Activated CD4-positive, alpha-beta T cell treated with anti-CD3 and anti-CD28 coated beads, Interleukin-2, amount 10 ng/mL, durations not matched to agents 7 days and 5 days (primary cell): ENCODE results near the gene RAB11FIP4. TPM values are rescaled to one million over a fixed set of nuclear protein-coding genes. Genes with fewer than 3 reads are reported as not detected.
"Not testable (repeated sequence)": the region's sequence is repeated elsewhere in the genome, so short reads cannot be mapped to it uniquely, and the experiment has no call there.

ENCODE experiments used
- CTCF ChIA-PET: fragments of 350-600 bp; sonication (Branson Sonifier 250); formaldehyde crosslinking; loops from one replicate; lab custom pipeline; 2021; ENCODE audit warnings: antibody characterized with exemption; lab: Charles Lee
- POLR2A ChIA-PET: fragments of 350-600 bp; sonication (Branson Sonifier 250); formaldehyde crosslinking; loops from one replicate; lab custom pipeline; 2021; ENCODE audit warnings: antibody characterized with exemption; lab: Charles Lee
- DNase-seq: peaks from one replicate; pipeline ENCODE4 v3.0.0-alpha.2; 2020
- H3K27ac Mint-ChIP-seq: one replicate; pipeline ENCODE4 v1.8.0; 2021; ENCODE audit warnings: mild to moderate bottlenecking, moderate library complexity, mixed read lengths
- H3K27me3 Mint-ChIP-seq: one replicate; pipeline ENCODE4 v1.8.0; 2021; ENCODE audit warnings: mixed read lengths
- H3K36me3 Mint-ChIP-seq: one replicate; pipeline ENCODE4 v1.8.0; 2021; ENCODE audit warnings: low read depth, mixed read lengths
- H3K4me1 Mint-ChIP-seq: one replicate; pipeline ENCODE4 v1.8.0; 2021; ENCODE audit warnings: mixed read lengths
- H3K4me3 Mint-ChIP-seq: one replicate; pipeline ENCODE4 v1.8.0; 2021; ENCODE audit warnings: mild to moderate bottlenecking, moderate library complexity, mixed read lengths
- H3K9me3 Mint-ChIP-seq: one replicate; pipeline ENCODE4 v1.8.0; 2021; ENCODE audit warnings: mixed read lengths
- total RNA-seq, 2 experiments: library from RNA; stranded (reverse); gene quantifications; one replicate each; pipeline ENCODE4 v1.2.3, GENCODE V29; 2021

The RAB11FIP4 gene
- total RNA-seq, 2 experiments from 2014 or later, result 34.4 to 35.5 TPM

DNA sequence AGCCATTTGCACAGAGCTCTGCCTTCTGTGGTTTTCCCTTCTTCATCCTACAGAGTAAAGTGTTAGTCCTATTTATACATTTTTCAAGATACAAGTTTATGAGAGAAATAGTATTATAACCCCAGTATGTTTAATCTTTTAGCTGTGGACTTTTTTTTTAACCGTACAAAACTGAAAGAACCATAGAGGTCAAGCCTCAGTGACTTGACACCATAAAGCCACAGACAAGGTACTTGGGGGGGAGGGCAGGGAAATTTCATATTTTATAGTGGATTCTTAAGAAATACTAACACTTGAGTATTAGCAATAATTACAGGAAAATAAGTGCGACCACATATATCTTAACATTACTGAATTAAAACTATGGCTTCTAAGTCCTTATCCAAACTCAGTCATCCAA lies 17.0 kb upstream of the RAB11FIP4 start:
- CTCF ChIA-PET, result interaction anchor here (1.3 kb wide), 1 partner anchor 15 kb away, joined by 3 read pairs; no protein-coding TSS in a partner anchor
- no peak for DNase-seq
- no peaks in the 10 kb centered on the region for H3K9me3 Mint-ChIP-seq
- no peaks in the 10 kb centered on the region for H3K27me3 Mint-ChIP-seq
- no peak overlapping the region for H3K4me3 Mint-ChIP-seq
- peaks cover 20% of the 10 kb centered on the region for H3K4me1 Mint-ChIP-seq
- H3K36me3 Mint-ChIP-seq, result peaks cover 2% of the 10 kb centered on the region
- POLR2A ChIA-PET, result no interaction called here
- H3K27ac Mint-ChIP-seq, result no peak overlapping the region

GRCh38 chr17:31378638-31379037 lies 12.8 kb upstream of the RAB11FIP4 start:
- H3K9me3 Mint-ChIP-seq, result no peaks in the 10 kb centered on the region
- no peaks in the 10 kb centered on the region for H3K27me3 Mint-ChIP-seq
- H3K4me3 Mint-ChIP-seq, result no peak overlapping the region
- no peaks in the 10 kb centered on the region for H3K36me3 Mint-ChIP-seq
- DNase-seq, result no peak
- H3K4me1 Mint-ChIP-seq, result no peaks in the 10 kb centered on the region
- ChIA-PET CTCF (interaction anchor here (1.3 to 2.0 kb wide), 2 partner anchors 10 to 27 kb away, joined by 4 to 7 read pairs; no protein-coding TSS in a partner anchor), POLR2A (no interaction called here)
- H3K27ac Mint-ChIP-seq, result no peak overlapping the region

- Mint-ChIP-seq H3K4me1 (no peaks in the 10 kb centered on the region), H3K27me3 (no peaks in the 10 kb centered on the region), H3K9me3 (no peaks in the 10 kb centered on the region), H3K4me3 (no peak overlapping the region), H3K27ac (no peak overlapping the region), H3K36me3 (no peaks in the 10 kb centered on the region)
- DNase-seq, result no peak
- POLR2A ChIA-PET, result no interaction called here
- CTCF ChIA-PET, result interaction anchor here (0.6 to 1.3 kb wide), 2 partner anchors 12 to 1513 kb away, joined by 3 read pairs; partner anchors contain the start of gene RAB11FIP4
Observed at GRCh38 chr17:31379597-31380205, 11.8 kb upstream of the RAB11FIP4 start.

DNA sequence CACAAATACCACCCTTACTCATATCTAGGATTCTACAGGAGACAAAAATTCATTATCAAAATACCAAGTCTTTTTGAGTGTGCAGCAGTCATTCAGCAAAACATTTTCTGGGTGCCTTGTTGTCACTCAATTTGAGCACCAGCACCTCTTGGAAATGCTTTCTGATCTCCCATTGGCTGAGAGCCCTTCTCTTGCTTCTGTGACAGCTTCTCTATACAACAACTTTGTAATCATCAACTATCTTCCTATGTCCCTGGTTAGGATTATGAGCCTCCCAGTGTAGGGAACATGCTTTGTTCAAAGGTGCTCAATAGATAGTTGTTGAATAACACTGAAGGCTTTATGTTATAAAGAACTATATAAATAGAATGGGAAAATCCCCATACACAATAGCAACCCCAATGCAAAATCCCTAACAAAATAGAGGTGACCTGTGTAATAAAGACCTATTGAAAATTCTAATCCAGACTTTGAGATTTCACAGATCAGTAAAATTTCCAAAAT lies 10.3 kb upstream of the RAB11FIP4 start:
- ChIA-PET POLR2A (no interaction called here), CTCF (no interaction called here)
- no peaks in the 10 kb centered on the region for H3K27me3 Mint-ChIP-seq
- H3K4me3 Mint-ChIP-seq, result no peak overlapping the region
- H3K4me1 Mint-ChIP-seq, result no peaks in the 10 kb centered on the region
- no peak for DNase-seq
- no peaks in the 10 kb centered on the region for H3K9me3 Mint-ChIP-seq
- no peak overlapping the region for H3K27ac Mint-ChIP-seq
- H3K36me3 Mint-ChIP-seq, result no peaks in the 10 kb centered on the region

DNA sequence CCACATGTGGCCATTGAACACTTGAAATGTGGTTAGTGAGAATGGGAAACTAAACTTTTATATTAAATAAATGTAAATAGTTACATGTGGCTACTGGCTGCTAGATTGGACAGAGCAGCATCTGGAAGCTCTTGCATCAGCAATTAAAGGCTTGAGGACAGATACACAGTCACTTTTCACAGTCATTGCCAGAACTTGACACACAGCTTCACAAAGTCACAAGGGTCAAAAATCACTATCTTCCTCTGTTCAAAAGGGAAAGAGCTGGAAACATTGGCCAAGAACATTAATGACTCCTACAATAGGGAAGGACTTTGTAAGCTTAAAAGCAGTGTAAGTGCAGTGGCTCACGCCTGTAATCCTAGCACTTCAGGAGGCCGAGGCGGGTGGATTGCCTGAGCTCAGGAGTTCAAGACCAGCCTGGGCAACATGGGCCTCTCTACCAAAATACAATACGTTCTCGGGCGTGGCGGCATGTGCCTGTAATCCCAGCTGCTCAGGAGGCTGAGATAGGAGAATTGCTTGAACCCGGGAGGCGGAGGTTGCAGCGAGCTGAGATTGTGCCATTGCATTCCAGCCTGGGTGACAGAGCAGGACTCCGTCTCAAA lies 8.7 kb upstream of the RAB11FIP4 start:
- H3K9me3 Mint-ChIP-seq, H3K27ac Mint-ChIP-seq, H3K4me1 Mint-ChIP-seq, H3K36me3 Mint-ChIP-seq, H3K4me3 Mint-ChIP-seq, H3K27me3 Mint-ChIP-seq, DNase-seq: not testable (repeated sequence)
- CTCF ChIA-PET, result interaction anchor here (0.9 to 1.0 kb wide), 2 partner anchors 10 to 142 kb away, joined by 3 to 5 read pairs; no protein-coding TSS in a partner anchor
- POLR2A ChIA-PET, result interaction anchor here (0.7 kb wide), 1 partner anchor 140 kb away, joined by 3 read pairs; no protein-coding TSS in a partner anchor

DNA sequence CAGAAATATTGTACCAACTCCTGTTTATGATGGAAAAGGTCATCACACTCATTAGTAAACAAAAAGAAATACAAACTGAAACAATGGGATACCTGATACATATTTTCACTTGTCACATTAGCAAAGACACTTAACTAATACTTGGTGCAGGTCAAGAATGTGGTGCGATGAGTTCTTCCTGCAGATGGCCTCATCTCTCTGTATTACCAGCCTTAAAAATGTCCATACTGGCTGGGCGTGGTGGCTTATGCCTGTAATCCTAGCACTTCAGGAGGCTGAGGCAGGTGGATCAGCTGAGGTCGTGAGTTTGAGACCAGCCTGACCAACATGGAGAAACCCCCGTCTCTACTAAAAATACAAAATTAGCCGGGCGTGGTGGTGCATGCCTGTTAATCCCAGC lies 8.0 kb upstream of the RAB11FIP4 start:
- H3K4me3 Mint-ChIP-seq, H3K9me3 Mint-ChIP-seq, H3K36me3 Mint-ChIP-seq, H3K27ac Mint-ChIP-seq, H3K4me1 Mint-ChIP-seq, DNase-seq, H3K27me3 Mint-ChIP-seq, CTCF ChIA-PET: not testable (repeated sequence)
- POLR2A ChIA-PET, result interaction anchor here (0.7 kb wide), 1 partner anchor 141 kb away, joined by 3 read pairs; no protein-coding TSS in a partner anchor

GRCh38 chr17:31385428-31386285 lies 5.8 kb upstream of the RAB11FIP4 start:
- peaks cover 3% of the 10 kb centered on the region for H3K4me1 Mint-ChIP-seq
- ChIA-PET POLR2A (no interaction called here), CTCF (interaction anchor here (0.6 to 0.7 kb wide), 2 partner anchors 22 to 56 kb away, joined by 3 read pairs; no protein-coding TSS in a partner anchor)
- DNase-seq, result no peak
- no peak overlapping the region for H3K4me3 Mint-ChIP-seq
- H3K27me3 Mint-ChIP-seq, result peaks cover 19% of the 10 kb centered on the region
- H3K27ac Mint-ChIP-seq, result no peak overlapping the region
- H3K9me3 Mint-ChIP-seq, result no peaks in the 10 kb centered on the region
- H3K36me3 Mint-ChIP-seq, result no peaks in the 10 kb centered on the region

DNA sequence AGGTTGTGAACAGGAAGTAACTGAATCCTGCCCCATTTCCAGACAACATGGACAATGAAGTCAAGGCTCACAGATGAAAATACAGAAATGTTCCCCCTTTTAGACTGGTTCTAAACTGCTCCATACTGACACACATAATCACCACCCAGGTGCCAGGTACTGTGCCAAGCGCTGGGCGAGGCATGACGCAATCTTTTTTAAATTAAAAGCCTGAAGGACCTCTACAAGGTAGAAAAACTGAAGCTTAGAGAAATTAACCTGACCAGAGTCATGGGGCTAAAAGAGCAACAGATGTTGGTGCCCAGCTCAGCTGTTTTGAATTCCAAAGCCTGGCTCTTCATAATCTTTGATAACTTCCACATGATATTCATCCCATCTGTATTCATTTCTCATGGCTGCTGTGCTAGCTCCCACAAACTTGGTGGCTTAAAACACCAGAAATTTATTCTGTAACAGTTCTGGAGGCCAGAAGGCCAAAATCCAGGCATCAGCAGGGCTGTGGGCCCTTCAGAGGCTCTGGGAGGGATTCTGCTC lies 4.9 kb upstream of the RAB11FIP4 start:
- no peaks in the 10 kb centered on the region for H3K9me3 Mint-ChIP-seq
- H3K4me1 Mint-ChIP-seq, result peaks cover 5% of the 10 kb centered on the region
- peaks cover 23% of the 10 kb centered on the region for H3K27me3 Mint-ChIP-seq
- H3K36me3 Mint-ChIP-seq, result no peaks in the 10 kb centered on the region
- ChIA-PET CTCF (interaction anchor here (0.6 to 1.1 kb wide), 4 partner anchors 23 to 424 kb away, joined by 3 to 4 read pairs (median 3); no protein-coding TSS in a partner anchor), POLR2A (no interaction called here)
- no peak overlapping the region for H3K4me3 Mint-ChIP-seq
- no peak for DNase-seq
- no peak overlapping the region for H3K27ac Mint-ChIP-seq

DNA sequence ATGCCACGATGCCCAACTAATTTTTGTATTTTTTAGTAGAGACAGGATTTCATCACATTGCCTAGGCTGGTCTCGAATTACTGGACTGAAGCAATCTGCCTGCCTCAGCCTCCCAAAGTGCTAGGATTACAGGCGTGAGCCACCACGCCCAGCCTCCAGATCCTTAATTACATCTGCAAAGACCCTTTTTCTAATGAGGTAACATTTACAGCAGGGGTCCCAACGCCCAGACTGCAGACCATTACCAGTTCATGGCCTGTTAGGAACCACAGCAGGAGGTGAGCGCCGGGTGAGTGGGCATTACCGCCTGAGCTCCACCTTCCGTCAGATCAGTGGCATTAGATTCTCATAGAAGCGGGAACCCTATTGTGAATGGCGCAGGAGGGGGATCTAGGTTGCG lies 4.0 kb upstream of the RAB11FIP4 start:
- Mint-ChIP-seq H3K4me1 (peaks cover 6% of the 10 kb centered on the region), H3K27ac (no peak overlapping the region), H3K36me3 (no peaks in the 10 kb centered on the region), H3K27me3 (peaks cover 27% of the 10 kb centered on the region), H3K4me3 (no peak overlapping the region), H3K9me3 (no peaks in the 10 kb centered on the region)
- ChIA-PET POLR2A (no interaction called here), CTCF (interaction anchor here (1.1 kb wide), 1 partner anchor 138 kb away, joined by 3 read pairs; no protein-coding TSS in a partner anchor)
- DNase-seq, result no peak

GRCh38 chr17:31388351-31388750 lies 3.1 kb upstream of the RAB11FIP4 start:
- ChIA-PET CTCF (interaction anchor here (2.0 kb wide), 2 partner anchors 10 to 21 kb away, joined by 6 to 7 read pairs; no protein-coding TSS in a partner anchor), POLR2A (no interaction called here)
- Mint-ChIP-seq H3K4me3 (no peak overlapping the region), H3K4me1 (peaks cover 8% of the 10 kb centered on the region), H3K27me3 (peaks cover 35% of the 10 kb centered on the region), H3K36me3 (no peaks in the 10 kb centered on the region), H3K9me3 (no peaks in the 10 kb centered on the region), H3K27ac (no peak overlapping the region)
- no peak for DNase-seq

GRCh38 chr17:31388770-31389656 lies 2.5 kb upstream of the RAB11FIP4 start:
- H3K27me3 Mint-ChIP-seq, result peaks cover 41% of the 10 kb centered on the region
- DNase-seq, result peak; percentile 42
- no peak overlapping the region for H3K27ac Mint-ChIP-seq
- POLR2A ChIA-PET, result no interaction called here
- no peaks in the 10 kb centered on the region for H3K9me3 Mint-ChIP-seq
- CTCF ChIA-PET, result interaction anchor here (0.8 to 2.0 kb wide), 10 partner anchors 11 to 136 kb away, joined by 3 to 7 read pairs (median 3); no protein-coding TSS in a partner anchor
- no peaks in the 10 kb centered on the region for H3K36me3 Mint-ChIP-seq
- peaks cover 8% of the 10 kb centered on the region for H3K4me1 Mint-ChIP-seq
- H3K4me3 Mint-ChIP-seq, result no peak overlapping the region
